DND-41 (cell line): Measurements from ENCODE around the gene ARL2BP.

Source experiments
- ATAC-seq: fragments of 200-7000 bp; cut with Tn5 transposase; 3 replicates; pipeline ENCODE4 v1.9.1; 2021; ENCODE audit warnings: low read depth; ENCODE audit not compliant: insufficient read depth
- DNase-seq: peaks from one replicate; pipeline ENCODE4 v3.0.0-alpha.2; 2020
- H2AFZ ChIP-seq: 2 replicates; pipeline ENCODE4 v1.6.0; 2012; ENCODE audit warnings: low read depth, low read length
- H3K27ac ChIP-seq: 2 replicates; pipeline ENCODE4 v1.5.1; 2012; ENCODE audit warnings: low read length, inconsistent platforms
- H3K27me3 ChIP-seq: fragments of 200-600 bp; sonication (generic); 2 replicates; pipeline ENCODE4 v1.6.0; 2012; ENCODE audit warnings: low read length, mild to moderate bottlenecking, inconsistent platforms; ENCODE audit not compliant: insufficient read depth, poor library complexity
- H3K36me3 ChIP-seq: 2 replicates; pipeline ENCODE4 v1.5.1; 2012; ENCODE audit warnings: low read length, inconsistent platforms; ENCODE audit not compliant: insufficient read depth
- H3K4me1 ChIP-seq: 2 replicates; pipeline ENCODE4 v1.5.1; 2012; ENCODE audit warnings: mild to moderate bottlenecking, low read length; ENCODE audit not compliant: insufficient read depth
- H3K4me2 ChIP-seq: 2 replicates; pipeline ENCODE4 v1.6.0; 2012; ENCODE audit warnings: mild to moderate bottlenecking, moderate library complexity, low read length, inconsistent platforms; ENCODE audit not compliant: insufficient read depth
- H3K4me3 ChIP-seq, 2 experiments: fragments of 200-600 bp in 1 of 2; shearing (Covaris generic) in 1 of 2; 2 replicates each; pipeline ENCODE4 v1.5.1; 2012 to 2016; ENCODE audit warnings: inconsistent platforms in 2 of 2, low read length in 2 of 2, mild to moderate bottlenecking in 2 of 2, low read depth in 1 of 2, moderate library complexity in 1 of 2
- H3K79me2 ChIP-seq: 2 replicates; pipeline ENCODE4 v1.6.0; 2012; ENCODE audit warnings: low read length, inconsistent platforms; ENCODE audit not compliant: insufficient read depth
- H3K9ac ChIP-seq: 2 replicates; pipeline ENCODE4 v1.6.0; 2012; ENCODE audit warnings: low read depth, mild to moderate bottlenecking, inconsistent platforms, low read length, moderate library complexity
- H3K9me3 ChIP-seq: 2 replicates; pipeline ENCODE4 v1.5.1; 2012; ENCODE audit warnings: low read length, moderate library complexity, mild to moderate bottlenecking, inconsistent platforms; ENCODE audit not compliant: insufficient read depth, severe bottlenecking
- H4K20me1 ChIP-seq: 2 replicates; pipeline ENCODE4 v1.6.0; 2012; ENCODE audit warnings: low read length; ENCODE audit not compliant: insufficient read depth
- EZH2 ChIP-seq: IDR thresholded peaks from 3 replicates; pipeline ENCODE4 v1.6.1; 2012; ENCODE audit warnings: borderline replicate concordance, low read depth, mild to moderate bottlenecking, moderate library complexity, low read length, inconsistent platforms; ENCODE audit not compliant: severe bottlenecking
- TF ChIP-seq, protein P1 (sequence below): IDR thresholded peaks from 2 replicates; pipeline ENCODE4 v1.5.1; 2012; ENCODE audit warnings: borderline replicate concordance, low read length, moderate library complexity, mild to moderate bottlenecking; ENCODE audit not compliant: poor library complexity, severe bottlenecking; ENCODE audit errors: extremely low read depth

The ARL2BP gene

DNA sequence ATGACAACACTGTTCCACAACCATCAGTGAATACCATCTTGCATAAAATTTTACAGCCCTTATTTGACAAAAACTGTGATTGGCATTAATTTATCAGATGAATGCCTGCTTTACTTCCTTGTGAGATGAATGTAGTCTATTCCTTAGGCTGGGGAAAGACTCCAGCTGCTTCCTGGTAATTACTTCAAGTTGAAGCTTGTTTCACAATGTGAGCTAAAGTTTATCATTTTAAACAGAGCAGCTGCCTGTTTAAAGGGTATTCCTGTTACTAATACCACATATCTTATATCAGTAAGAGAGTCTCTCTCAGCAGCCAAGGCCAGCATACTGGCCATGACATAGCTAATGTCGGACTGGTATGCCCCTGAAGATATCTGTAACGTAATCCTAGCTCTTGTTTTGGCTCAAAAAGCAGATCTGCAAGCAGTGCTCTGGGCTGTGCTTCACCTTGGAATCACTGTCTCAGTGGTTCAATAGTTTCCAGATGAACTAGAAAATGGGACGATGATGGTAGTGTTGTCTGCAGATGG lies 13.2 kb upstream of the ARL2BP start:
- Histone ChIP-seq H3K4me2 (no peak overlapping the region), H3K27me3 (no peaks in the 10 kb centered on the region), H3K4me1 (no peaks in the 10 kb centered on the region), H2AFZ (no peak overlapping the region), H3K4me3 (no peak overlapping the region), H3K79me2 (no peaks in the 10 kb centered on the region), H3K27ac (no peak overlapping the region), H3K9ac (no peak overlapping the region), H4K20me1 (no peaks in the 10 kb centered on the region), H3K36me3 (peaks cover 86% of the 10 kb centered on the region), H3K9me3 (no peaks in the 10 kb centered on the region)
- ATAC-seq, result no peak
- no peak for DNase-seq
- TF ChIP-seq, protein P1, sequence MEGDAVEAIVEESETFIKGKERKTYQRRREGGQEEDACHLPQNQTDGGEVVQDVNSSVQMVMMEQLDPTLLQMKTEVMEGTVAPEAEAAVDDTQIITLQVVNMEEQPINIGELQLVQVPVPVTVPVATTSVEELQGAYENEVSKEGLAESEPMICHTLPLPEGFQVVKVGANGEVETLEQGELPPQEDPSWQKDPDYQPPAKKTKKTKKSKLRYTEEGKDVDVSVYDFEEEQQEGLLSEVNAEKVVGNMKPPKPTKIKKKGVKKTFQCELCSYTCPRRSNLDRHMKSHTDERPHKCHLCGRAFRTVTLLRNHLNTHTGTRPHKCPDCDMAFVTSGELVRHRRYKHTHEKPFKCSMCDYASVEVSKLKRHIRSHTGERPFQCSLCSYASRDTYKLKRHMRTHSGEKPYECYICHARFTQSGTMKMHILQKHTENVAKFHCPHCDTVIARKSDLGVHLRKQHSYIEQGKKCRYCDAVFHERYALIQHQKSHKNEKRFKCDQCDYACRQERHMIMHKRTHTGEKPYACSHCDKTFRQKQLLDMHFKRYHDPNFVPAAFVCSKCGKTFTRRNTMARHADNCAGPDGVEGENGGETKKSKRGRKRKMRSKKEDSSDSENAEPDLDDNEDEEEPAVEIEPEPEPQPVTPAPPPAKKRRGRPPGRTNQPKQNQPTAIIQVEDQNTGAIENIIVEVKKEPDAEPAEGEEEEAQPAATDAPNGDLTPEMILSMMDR, result no peak
- TF ChIP-seq EZH2, result no peak

DNA sequence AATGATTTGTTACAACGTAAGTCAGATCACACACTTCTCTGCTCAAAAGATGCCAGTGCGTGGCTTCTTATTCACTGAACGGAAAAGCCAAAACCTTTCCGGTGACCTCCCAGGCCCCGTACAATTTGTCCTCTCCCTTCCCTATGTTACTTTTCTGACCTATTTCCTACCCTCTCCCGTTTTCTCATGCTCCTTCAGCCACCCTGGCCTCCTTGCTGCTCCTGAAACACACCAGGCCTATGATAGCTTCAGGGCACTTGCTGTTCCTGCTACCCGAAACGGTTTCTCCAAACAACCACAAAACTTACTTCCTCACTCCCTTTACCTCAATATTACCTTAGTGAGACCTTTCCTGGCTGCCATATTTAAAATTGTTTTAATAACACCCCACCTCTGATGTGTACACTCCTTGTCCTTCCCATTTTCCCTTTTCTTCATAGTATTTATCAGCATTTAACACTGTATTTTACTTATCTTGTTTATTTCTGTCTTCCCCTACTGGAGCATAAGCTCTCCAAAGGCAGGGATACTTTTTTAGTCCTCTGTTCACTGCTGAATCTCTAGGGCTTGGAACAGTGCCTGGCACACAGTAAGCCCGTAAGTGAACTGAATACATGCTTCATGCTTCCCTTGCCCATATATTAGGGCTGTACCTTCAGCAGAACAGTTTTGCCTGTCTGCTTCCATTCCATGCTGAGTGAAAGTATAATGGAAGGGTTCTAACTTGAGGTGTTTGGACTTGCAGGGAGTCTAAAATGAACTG lies 10.9 kb upstream of the ARL2BP start:
- DNase-seq, result no peak
- no peaks in the 10 kb centered on the region for H3K9me3 ChIP-seq
- no peak overlapping the region for H3K4me3 ChIP-seq
- H4K20me1 ChIP-seq, result no peaks in the 10 kb centered on the region
- H2AFZ ChIP-seq, result no peak overlapping the region
- H3K27ac ChIP-seq, result no peak overlapping the region
- H3K9ac ChIP-seq, result no peak overlapping the region
- H3K4me2 ChIP-seq, result no peak overlapping the region
- no peaks in the 10 kb centered on the region for H3K27me3 ChIP-seq
- ATAC-seq, result no peak
- H3K36me3 ChIP-seq, result peaks cover 77% of the 10 kb centered on the region
- H3K4me1 ChIP-seq, result no peaks in the 10 kb centered on the region
- H3K79me2 ChIP-seq, result no peaks in the 10 kb centered on the region
- TF ChIP-seq, protein P1, result no peak
- TF ChIP-seq EZH2, result no peak

DNA sequence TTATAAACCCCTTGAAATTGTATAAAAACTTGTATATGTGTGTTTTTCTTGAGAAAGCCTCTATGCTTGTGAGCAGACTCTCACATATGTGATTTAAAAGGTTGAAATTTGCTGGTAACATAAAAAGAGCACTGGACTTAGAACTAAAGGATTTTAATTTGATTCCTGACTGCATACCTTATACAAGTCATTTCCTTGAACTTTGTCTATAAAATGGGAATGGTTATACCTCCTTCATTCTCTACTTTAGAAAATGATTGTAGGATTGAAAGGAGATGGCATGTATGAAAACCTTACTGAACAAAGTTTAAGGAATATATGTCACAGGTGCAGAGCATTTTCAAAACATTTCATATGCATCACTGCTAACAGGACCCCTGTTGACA lies 10.4 kb upstream of the ARL2BP start:
- no peak overlapping the region for H2AFZ ChIP-seq
- H3K9me3 ChIP-seq, result no peaks in the 10 kb centered on the region
- H3K27me3 ChIP-seq, result no peaks in the 10 kb centered on the region
- DNase-seq (no peak), ATAC-seq (no peak)
- no peaks in the 10 kb centered on the region for H4K20me1 ChIP-seq
- H3K9ac ChIP-seq, result no peak overlapping the region
- H3K4me3 ChIP-seq, result no peak overlapping the region
- no peak overlapping the region for H3K4me2 ChIP-seq
- H3K4me1 ChIP-seq, result no peaks in the 10 kb centered on the region
- TF ChIP-seq, protein P1, result no peak
- no peak for TF ChIP-seq EZH2
- no peaks in the 10 kb centered on the region for H3K79me2 ChIP-seq
- H3K27ac ChIP-seq, result no peak overlapping the region
- H3K36me3 ChIP-seq, result peaks cover 77% of the 10 kb centered on the region
